Measurements from ENCODE around the gene SENP3. TPM values are rescaled to one million over a fixed set of nuclear protein-coding genes. Genes with fewer than 3 reads are reported as not detected.

The SENP3 gene
- total and polyA plus RNA-seq, 2 donors (not counting 3 experiments of a cell fraction or from before 2014, with no cell fraction given) = 63.4 to 96.5 TPM

GRCh38 chr17:7606280-7606679, 44.6 kb downstream of the SENP3 start:
- Histone ChIP-seq H3K4me2 (ENCODE audit: insufficient read depth, low read length) (no peak overlapping the region), H3K79me2 (ENCODE audit: control insufficient read depth, insufficient read depth, low read length) (peaks cover 23% of the 10 kb centered on the region), H3K27ac (ENCODE audit: insufficient read depth, low read depth, low read length) (no peak overlapping the region), H3K9ac (replicated peaks; ENCODE audit: extremely low read depth, insufficient read depth, low read length) (no peak overlapping the region), H3K4me1 (ENCODE audit: control insufficient read depth, extremely low read depth, insufficient read depth, low read length) (no peaks in the 10 kb centered on the region), H3K4me3 (replicated peaks in 1 of 3; ENCODE audit: insufficient read depth in 1 of 3, low read depth in 1 of 3, low read length in 3 of 3) (no peak overlapping the region), H3K9me1 (replicated peaks; ENCODE audit: control insufficient read depth, extremely low read depth, insufficient read depth, low read length) (no peaks in the 10 kb centered on the region), H3K36me3 (ENCODE audit: control insufficient read depth in 2 of 2, extremely low read depth in 1 of 2, insufficient read depth in 2 of 2, low read length in 2 of 2) (peaks cover 7 to 21% of the 10 kb centered on the region in 2 experiments), H3K27me3 (ENCODE audit: control insufficient read depth in 2 of 2, insufficient read depth in 2 of 2, low read length in 2 of 2) (no peaks in the 10 kb centered on the region), H2AFZ (ENCODE audit: low read depth, low read length) (no peak overlapping the region), H3K9me3 (replicated peaks; ENCODE audit: control insufficient read depth, insufficient read depth, low read length) (no peaks in the 10 kb centered on the region), H4K20me1 (replicated peaks; ENCODE audit: control insufficient read depth, extremely low read depth, insufficient read depth, low read length) (no peaks in the 10 kb centered on the region)
- ChIA-PET CTCF (interaction anchor here (0.9 kb wide), 1 partner anchor 8 kb away, joined by 3 read pairs; the partner anchor contains the start of gene FXR2), POLR2A (no interaction called here)
- no TSS peak for BruUV-seq (replicated peaks)
- dilution Hi-C loops (cut with MboI; ENCODE audit: extremely low pct_ligation_motif_present, low sequenced_read_pairs) = no loop called here
- FAIRE-seq (no peak), DNase-seq (ENCODE audit: low read depth, low spot score) (no peak)
- intact Hi-C loops (cut with micrococcal nuclease) = no loop called here
- no peak for TF ChIP-seq MAX (IDR thresholded peaks at IDR 0.05; ENCODE audit: insufficient read depth, insufficient read length)
- TF ChIP-seq EZH2 (IDR thresholded peaks at IDR 0.05; ENCODE audit: borderline replicate concordance, low read depth, low read length, severe bottlenecking) = no peak
- TF ChIP-seq POLR2AphosphoS5 (IDR thresholded peaks at IDR 0.05; ENCODE audit: insufficient read depth, low read depth, low read length) = no peak
- no peak for TF ChIP-seq FOS (IDR thresholded peaks at IDR 0.05; ENCODE audit: borderline replicate concordance, insufficient read depth, low read length)
- no peak for TF ChIP-seq MYC (IDR thresholded peaks at IDR 0.05; ENCODE audit: low read depth, low read length)
- TF ChIP-seq CTCF (IDR thresholded peaks at IDR 0.05; ENCODE audit: extremely low read depth in 1 of 2, insufficient read depth in 1 of 2, low read depth in 1 of 2, low read length in 2 of 2) = no peak
- no peak for TF ChIP-seq GATA2 (IDR thresholded peaks at IDR 0.05; ENCODE audit: insufficient read depth, insufficient read length, low read depth, low read length)
- TF ChIP-seq POLR2A (IDR thresholded peaks at IDR 0.05; ENCODE audit: low read depth, low read length) = no peak
- TF ChIP-seq JUN (IDR thresholded peaks at IDR 0.05; ENCODE audit: borderline replicate concordance, insufficient read depth, insufficient read length, low read depth) = no peak
